Neural progenitor cell (in vitro differentiated cells): ENCODE data around the gene ANKRD66.

Source experiments
- EZH2phosphoT487 ChIP-seq: fragments of 200-600 bp; sonication (generic); IDR thresholded peaks from 2 replicates; pipeline ENCODE4 v1.6.1; 2017; ENCODE audit warnings: antibody characterized with exemption
- TF ChIP-seq, protein P1 (sequence below): fragments of 200-600 bp; sonication (generic); IDR thresholded peaks from 2 replicates; pipeline ENCODE4 v1.5.1; 2017; ENCODE audit warnings: antibody characterized with exemption, mild to moderate bottlenecking

DNA sequence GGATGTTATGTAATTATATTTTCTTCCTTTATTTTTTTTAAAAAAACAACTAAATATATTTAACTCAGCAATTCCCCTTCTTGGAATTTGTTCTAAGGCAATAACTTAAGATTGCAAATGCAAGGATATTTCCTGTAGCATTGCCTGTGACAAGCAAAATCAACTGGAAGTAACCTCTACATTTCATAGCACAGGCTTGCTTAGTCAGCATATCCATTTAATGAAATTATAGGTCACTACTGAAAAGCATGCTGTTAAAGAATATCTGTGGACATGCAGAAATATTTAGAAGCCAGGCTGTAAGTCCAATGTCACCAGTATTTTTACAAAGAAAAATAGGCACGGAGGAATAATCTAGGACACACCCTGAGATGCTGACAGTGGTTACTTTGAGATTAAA lies 37.8 kb downstream of the ANKRD66 start:
- TF ChIP-seq, protein P1, sequence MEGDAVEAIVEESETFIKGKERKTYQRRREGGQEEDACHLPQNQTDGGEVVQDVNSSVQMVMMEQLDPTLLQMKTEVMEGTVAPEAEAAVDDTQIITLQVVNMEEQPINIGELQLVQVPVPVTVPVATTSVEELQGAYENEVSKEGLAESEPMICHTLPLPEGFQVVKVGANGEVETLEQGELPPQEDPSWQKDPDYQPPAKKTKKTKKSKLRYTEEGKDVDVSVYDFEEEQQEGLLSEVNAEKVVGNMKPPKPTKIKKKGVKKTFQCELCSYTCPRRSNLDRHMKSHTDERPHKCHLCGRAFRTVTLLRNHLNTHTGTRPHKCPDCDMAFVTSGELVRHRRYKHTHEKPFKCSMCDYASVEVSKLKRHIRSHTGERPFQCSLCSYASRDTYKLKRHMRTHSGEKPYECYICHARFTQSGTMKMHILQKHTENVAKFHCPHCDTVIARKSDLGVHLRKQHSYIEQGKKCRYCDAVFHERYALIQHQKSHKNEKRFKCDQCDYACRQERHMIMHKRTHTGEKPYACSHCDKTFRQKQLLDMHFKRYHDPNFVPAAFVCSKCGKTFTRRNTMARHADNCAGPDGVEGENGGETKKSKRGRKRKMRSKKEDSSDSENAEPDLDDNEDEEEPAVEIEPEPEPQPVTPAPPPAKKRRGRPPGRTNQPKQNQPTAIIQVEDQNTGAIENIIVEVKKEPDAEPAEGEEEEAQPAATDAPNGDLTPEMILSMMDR, result no peak
- no peak for TF ChIP-seq EZH2phosphoT487
